ENCODE data around the gene SLC20A1. TPM values are rescaled to one million over a fixed set of nuclear protein-coding genes. Genes with fewer than 3 reads are reported as not detected.
A peak's percentile ranks its signal among the peaks of the same experiment; 100 is the strongest.

Gene SLC20A1
- total and polyA plus RNA-seq, 3 donors from 2014 or later: 30.2 to 47.8 (median 38.7) TPM

DNA sequence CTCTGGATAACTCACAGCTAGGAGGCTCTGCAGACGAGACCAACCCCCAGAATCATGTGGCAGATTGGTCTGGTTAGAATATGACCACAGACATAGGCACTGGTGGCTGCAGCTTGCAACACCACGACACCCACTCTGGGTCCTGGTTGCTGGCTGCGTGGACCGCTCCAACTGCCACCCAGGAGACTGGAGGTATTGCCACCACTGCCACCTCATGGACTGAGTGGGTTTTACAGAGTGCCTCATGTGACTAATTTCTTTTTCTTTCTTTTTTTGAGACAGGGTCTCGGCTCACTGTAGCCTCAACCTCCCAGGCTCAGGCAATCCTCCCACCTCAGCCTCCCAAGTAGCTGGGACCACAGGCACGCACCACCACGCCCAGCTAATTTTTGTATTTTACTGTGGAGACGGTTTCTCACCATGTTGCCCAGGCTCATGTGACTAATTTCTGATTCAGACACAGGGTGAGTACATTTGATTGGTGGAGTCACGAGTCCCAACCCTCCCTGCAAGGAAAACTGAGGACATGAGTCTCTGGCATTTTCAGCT lies 45.2 kb downstream of the SLC20A1 start:
- DNase-seq: peak; percentile 69
- 59 to 65% methylated on average over 8 to 9 of the region's 9 CpGs for whole genome bisulfite sequencing, 2 donors
- Histone ChIP-seq H3K4me1 (no peaks in the 10 kb centered on the region), H3K27me3 (no peaks in the 10 kb centered on the region), H3K9me3 (no peaks in the 10 kb centered on the region), H3K36me3 (ENCODE audit: low read depth, missing control alignments) (no peaks in the 10 kb centered on the region), H3K4me3 (no peak overlapping the region), H3K27ac (no peak overlapping the region)
- TF ChIP-seq POLR2A (IDR thresholded peaks at IDR 0.05): no peak
- TF ChIP-seq, protein P1, sequence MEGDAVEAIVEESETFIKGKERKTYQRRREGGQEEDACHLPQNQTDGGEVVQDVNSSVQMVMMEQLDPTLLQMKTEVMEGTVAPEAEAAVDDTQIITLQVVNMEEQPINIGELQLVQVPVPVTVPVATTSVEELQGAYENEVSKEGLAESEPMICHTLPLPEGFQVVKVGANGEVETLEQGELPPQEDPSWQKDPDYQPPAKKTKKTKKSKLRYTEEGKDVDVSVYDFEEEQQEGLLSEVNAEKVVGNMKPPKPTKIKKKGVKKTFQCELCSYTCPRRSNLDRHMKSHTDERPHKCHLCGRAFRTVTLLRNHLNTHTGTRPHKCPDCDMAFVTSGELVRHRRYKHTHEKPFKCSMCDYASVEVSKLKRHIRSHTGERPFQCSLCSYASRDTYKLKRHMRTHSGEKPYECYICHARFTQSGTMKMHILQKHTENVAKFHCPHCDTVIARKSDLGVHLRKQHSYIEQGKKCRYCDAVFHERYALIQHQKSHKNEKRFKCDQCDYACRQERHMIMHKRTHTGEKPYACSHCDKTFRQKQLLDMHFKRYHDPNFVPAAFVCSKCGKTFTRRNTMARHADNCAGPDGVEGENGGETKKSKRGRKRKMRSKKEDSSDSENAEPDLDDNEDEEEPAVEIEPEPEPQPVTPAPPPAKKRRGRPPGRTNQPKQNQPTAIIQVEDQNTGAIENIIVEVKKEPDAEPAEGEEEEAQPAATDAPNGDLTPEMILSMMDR (IDR thresholded peaks at IDR 0.05): peak; percentile 44 to 62 (median 46)
- intact Hi-C loops (cut with DNase I; ENCODE audit: low total_unique reads): no loop called here

DNA sequence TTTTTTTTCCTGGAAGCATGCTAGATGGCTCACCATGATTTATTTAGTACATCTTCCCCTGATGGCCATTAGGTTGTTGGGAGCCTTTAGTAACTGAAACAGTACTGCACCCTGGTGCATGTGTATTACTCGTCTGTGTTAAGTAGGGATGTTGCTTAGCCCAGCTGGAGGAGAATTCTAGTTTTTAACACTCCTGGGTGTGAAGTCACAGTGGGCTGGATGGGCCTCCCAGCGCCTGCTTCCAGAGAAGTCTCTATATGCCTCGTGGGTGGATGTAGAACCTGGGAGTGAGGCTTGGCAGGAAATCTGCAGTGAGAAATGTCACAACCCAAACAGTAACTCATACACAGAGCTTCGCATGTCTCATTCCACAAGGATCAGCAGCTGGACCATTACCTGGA lies 46.1 kb downstream of the SLC20A1 start:
- TF ChIP-seq POLR2A (IDR thresholded peaks at IDR 0.05): no peak
- TF ChIP-seq, protein P1 (IDR thresholded peaks at IDR 0.05): no peak
- 72 to 78% methylated on average over 4 of the region's 4 CpGs for WGBS, 2 donors
- Histone ChIP-seq H3K36me3 (ENCODE audit: low read depth, missing control alignments) (no peaks in the 10 kb centered on the region), H3K9me3 (no peaks in the 10 kb centered on the region), H3K4me3 (no peak overlapping the region), H3K27me3 (no peaks in the 10 kb centered on the region), H3K4me1 (no peaks in the 10 kb centered on the region), H3K27ac (no peak overlapping the region)
- no peak for DNase-seq
- intact Hi-C loops (cut with DNase I; ENCODE audit: low total_unique reads): no loop called here

DNA sequence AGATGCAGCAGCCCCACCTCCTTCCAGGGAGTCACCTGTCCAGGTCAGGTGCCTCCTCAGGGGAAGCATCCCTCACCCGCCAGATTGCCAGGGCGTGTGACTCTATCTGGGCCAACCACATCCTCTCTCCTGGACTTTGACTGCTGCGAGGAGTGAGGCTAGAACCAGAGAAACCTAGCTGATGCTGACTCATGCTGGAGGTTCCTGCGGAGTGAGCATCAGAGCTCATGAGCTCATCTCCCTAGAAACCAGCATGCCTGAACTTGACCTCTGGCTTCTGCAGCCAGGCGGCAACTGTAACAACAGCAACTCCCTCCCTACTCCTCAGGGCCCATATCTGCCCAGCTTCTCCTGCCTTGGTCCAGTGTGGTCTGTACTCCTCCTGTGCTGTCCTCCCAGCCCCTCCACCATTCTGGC lies 46.8 kb downstream of the SLC20A1 start:
- H3K4me3 ChIP-seq: no peak overlapping the region
- H3K27ac ChIP-seq: no peak overlapping the region
- H3K27me3 ChIP-seq: no peaks in the 10 kb centered on the region
- intact Hi-C loops (cut with DNase I; ENCODE audit: low total_unique reads): no loop called here
- TF ChIP-seq POLR2A (IDR thresholded peaks at IDR 0.05): no peak
- no peaks in the 10 kb centered on the region for H3K9me3 ChIP-seq
- peak; percentile 69 for DNase-seq
- H3K4me1 ChIP-seq: no peaks in the 10 kb centered on the region
- no peaks in the 10 kb centered on the region for H3K36me3 ChIP-seq (ENCODE audit: low read depth, missing control alignments)
- WGBS, 2 donors: 47 to 60% methylated on average over 5 of the region's 5 CpGs

DNA sequence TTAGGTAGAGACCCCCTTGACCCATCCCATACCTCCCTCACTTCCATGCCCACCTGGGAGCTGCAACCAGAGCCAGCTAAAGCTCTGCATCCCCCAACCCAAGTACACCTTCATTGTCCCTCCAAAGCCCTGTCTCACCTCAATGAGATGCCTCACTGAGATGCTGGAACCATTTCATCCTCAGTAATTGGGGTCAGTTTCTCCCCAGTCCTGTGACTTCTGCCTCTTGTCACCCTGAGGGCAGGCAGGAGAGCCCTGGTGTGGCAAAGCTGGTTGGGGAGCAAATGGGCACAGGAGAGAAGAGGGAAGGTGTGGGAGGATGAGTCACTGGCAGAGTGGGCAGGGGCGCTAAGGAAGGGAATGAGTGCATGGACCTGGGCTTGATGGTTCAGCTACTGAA lies 47.2 kb downstream of the SLC20A1 start:
- no peaks in the 10 kb centered on the region for H3K9me3 ChIP-seq
- 85 to 94% methylated on average over 1 of the region's 1 CpG for WGBS, 2 donors
- no peak for DNase-seq
- no peaks in the 10 kb centered on the region for H3K36me3 ChIP-seq (ENCODE audit: low read depth, missing control alignments)
- H3K27me3 ChIP-seq: no peaks in the 10 kb centered on the region
- TF ChIP-seq POLR2A (IDR thresholded peaks at IDR 0.05): no peak
- TF ChIP-seq, protein P1 (IDR thresholded peaks at IDR 0.05): no peak
- intact Hi-C loops (cut with DNase I; ENCODE audit: low total_unique reads): no loop called here
- H3K4me3 ChIP-seq: no peak overlapping the region
- no peaks in the 10 kb centered on the region for H3K4me1 ChIP-seq
- no peak overlapping the region for H3K27ac ChIP-seq

DNA sequence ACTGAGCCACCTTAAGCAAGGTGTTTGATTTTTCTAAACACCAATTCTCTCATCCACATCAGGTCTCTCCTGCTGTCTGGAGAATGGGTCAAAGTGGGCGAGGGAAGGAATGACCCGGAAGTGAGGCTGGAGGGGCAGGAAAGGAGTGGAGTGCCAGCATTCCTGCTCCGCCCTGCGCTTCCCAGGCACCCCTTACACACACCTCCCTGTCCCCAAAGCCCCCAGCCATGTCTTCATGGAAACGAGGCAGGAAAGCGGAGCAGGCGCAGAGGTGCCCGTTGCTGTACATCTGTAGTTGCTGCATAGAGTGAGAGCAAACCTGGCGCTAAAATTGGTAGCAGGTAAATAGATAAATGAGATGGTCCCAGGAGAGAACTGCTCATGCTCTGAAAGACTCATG lies 47.9 kb downstream of the SLC20A1 start:
- WGBS, 2 donors: 85 to 90% methylated on average over 9 of the region's 9 CpGs
- intact Hi-C loops (cut with DNase I; ENCODE audit: low total_unique reads): no loop called here
- H3K27me3 ChIP-seq: no peaks in the 10 kb centered on the region
- no peaks in the 10 kb centered on the region for H3K36me3 ChIP-seq (ENCODE audit: low read depth, missing control alignments)
- no peaks in the 10 kb centered on the region for H3K9me3 ChIP-seq
- H3K4me1 ChIP-seq: no peaks in the 10 kb centered on the region
- no peak overlapping the region for H3K27ac ChIP-seq
- no peak for TF ChIP-seq POLR2A (IDR thresholded peaks at IDR 0.05)
- TF ChIP-seq, protein P1 (IDR thresholded peaks at IDR 0.05): no peak
- no peak overlapping the region for H3K4me3 ChIP-seq
- no peak for DNase-seq
